Upper lobe of left lung (tissue), 6 donors: Measurements from ENCODE around the gene PPP2R5E. TPM values are rescaled to one million over a fixed set of nuclear protein-coding genes. Genes with fewer than 3 reads are reported as not detected.
A peak's percentile ranks its signal among the peaks of the same experiment; 100 is the strongest.

ENCODE experiments used
- ATAC-seq, 2 donors: fragments of 200-7000 bp; cut with Tn5 transposase; one replicate each; pipeline ENCODE4 v1.9.1; 2022; ENCODE audit warnings: mild to moderate bottlenecking in 2 of 2, moderate library complexity in 2 of 2; ENCODE audit not compliant: low FRiP score in 2 of 2
- DNase-seq, 2 donors: peaks; one replicate each; pipeline ENCODE4 v3.0.0-alpha.2; 2019 to 2020
- H3K27ac ChIP-seq, 4 donors: fragments of 200-600 bp; sonication (generic); one replicate each; pipeline ENCODE4 v1.5.1; 2016 to 2019
- H3K27me3 ChIP-seq, 4 donors: fragments of 200-600 bp; sonication (generic); one replicate each; pipeline ENCODE4 v1.5.1; 2017 to 2019
- H3K36me3 ChIP-seq, 4 donors: fragments of 200-600 bp; sonication (generic); one replicate each; pipeline ENCODE4 v1.5.1; 2016 to 2019
- H3K4me1 ChIP-seq, 4 donors: fragments of 200-600 bp; sonication (generic); one replicate each; pipeline ENCODE4 v1.5.1; 2018 to 2019
- H3K4me3 ChIP-seq, 4 donors: fragments of 200-600 bp; sonication (generic); one replicate each; pipeline ENCODE4 v1.5.1; 2017 to 2019; ENCODE audit warnings: mild to moderate bottlenecking in 2 of 4, moderate library complexity in 1 of 4
- H3K9me3 ChIP-seq, 4 donors: fragments of 200-600 bp; sonication (generic); one replicate each; pipeline ENCODE4 v1.5.1; 2018 to 2019
- EP300 ChIP-seq, 4 donors: sonication (generic); formaldehyde crosslinking; IDR thresholded peaks; one replicate each; pipeline ENCODE4 v1.5.1; 2017; ENCODE audit warnings: antibody characterized with exemption in 4 of 4, control low read depth in 2 of 4
- POLR2A ChIP-seq, 4 donors: fragments of 450-650 bp; IDR thresholded peaks; one replicate each; pipeline ENCODE4 v1.5.1; 2016 to 2017; ENCODE audit warnings: antibody characterized with exemption in 4 of 4, mild to moderate bottlenecking in 2 of 4
- POLR2AphosphoS5 ChIP-seq, 2 donors: sonication (generic); formaldehyde crosslinking; IDR thresholded peaks; one replicate each; pipeline ENCODE4 v1.5.1; 2017; ENCODE audit warnings: antibody characterized with exemption in 2 of 2
- WGBS, 2 donors: methylation state at CpG; one replicate each; pipeline ENCODE4 v1.1.5; 2017 to 2018; 5-methylcytosine and 5-hydroxymethylcytosine counted together
- total RNA-seq, 6 donors: library from RNA; depleted of rRNA in 4 of 6; stranded (reverse); fragments of >200 nt in 4 of 6; gene quantifications; one replicate each; pipeline versions ENCODE4 v1.1.0 to v1.2.1, GENCODE V29; 2016 to 2021
- TF ChIP-seq, protein P1 (sequence below), 6 experiments: fragments of 450-650 bp in 4 of 6; fragments of 200-600 bp in 2 of 6; sonication (generic) in 2 of 6; IDR thresholded peaks; one replicate each; pipeline ENCODE4 v1.5.1; 2016 to 2019; ENCODE audit warnings: antibody characterized with exemption in 6 of 6
- donor health status: DM: no; HTN: no; CAD: no; lungs with moderate emphysema.
- donor health status: DM: no; HTN: yes; CAD: no; lungs with severe emphysema.

The PPP2R5E gene
- total RNA-seq, 6 donors from 2014 or later, result 10.1 to 42.4 (median 34.5) TPM

DNA sequence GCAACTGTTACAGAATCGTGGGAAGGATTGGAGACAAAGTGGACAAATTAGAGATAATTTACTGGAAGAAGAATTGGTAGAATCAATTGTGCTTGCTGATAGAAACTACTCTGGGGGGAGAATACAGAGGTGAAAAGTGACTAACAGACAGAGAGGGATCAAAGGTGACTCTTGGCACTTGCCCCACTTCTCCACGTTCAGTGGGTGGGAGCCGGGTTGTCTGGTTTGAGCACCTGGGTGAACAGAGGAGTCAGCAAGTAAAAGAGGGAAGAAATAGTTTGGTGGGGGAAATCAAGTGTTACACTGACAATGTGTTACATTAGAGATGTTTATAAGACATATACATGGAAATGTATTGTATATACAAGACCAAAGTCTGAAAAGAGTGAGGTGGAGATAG, 69.1 kb downstream of the PPP2R5E start:
- no peaks in the 10 kb centered on the region for H3K36me3 ChIP-seq
- no peaks in the 10 kb centered on the region for H3K27me3 ChIP-seq
- no peaks in the 10 kb centered on the region for H3K9me3 ChIP-seq
- H3K27ac ChIP-seq, result no peak overlapping the region
- ATAC-seq (no peak), DNase-seq (no peak)
- no peak overlapping the region for H3K4me3 ChIP-seq
- 80 to 87% methylated on average over 3 of the region's 3 CpGs for WGBS, 2 donors
- TF ChIP-seq POLR2AphosphoS5 (IDR thresholded peaks at IDR 0.05), result no peak
- TF ChIP-seq, protein P1, sequence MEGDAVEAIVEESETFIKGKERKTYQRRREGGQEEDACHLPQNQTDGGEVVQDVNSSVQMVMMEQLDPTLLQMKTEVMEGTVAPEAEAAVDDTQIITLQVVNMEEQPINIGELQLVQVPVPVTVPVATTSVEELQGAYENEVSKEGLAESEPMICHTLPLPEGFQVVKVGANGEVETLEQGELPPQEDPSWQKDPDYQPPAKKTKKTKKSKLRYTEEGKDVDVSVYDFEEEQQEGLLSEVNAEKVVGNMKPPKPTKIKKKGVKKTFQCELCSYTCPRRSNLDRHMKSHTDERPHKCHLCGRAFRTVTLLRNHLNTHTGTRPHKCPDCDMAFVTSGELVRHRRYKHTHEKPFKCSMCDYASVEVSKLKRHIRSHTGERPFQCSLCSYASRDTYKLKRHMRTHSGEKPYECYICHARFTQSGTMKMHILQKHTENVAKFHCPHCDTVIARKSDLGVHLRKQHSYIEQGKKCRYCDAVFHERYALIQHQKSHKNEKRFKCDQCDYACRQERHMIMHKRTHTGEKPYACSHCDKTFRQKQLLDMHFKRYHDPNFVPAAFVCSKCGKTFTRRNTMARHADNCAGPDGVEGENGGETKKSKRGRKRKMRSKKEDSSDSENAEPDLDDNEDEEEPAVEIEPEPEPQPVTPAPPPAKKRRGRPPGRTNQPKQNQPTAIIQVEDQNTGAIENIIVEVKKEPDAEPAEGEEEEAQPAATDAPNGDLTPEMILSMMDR (IDR thresholded peaks at IDR 0.05), result no peak
- no peak for TF ChIP-seq POLR2A (IDR thresholded peaks at IDR 0.05)
- TF ChIP-seq EP300 (IDR thresholded peaks at IDR 0.05), result no peak
- H3K4me1 ChIP-seq, result peaks cover 44 to 51% (median 46%) of the 10 kb centered on the region in 4 donors

- 64 to 67% methylated on average over 7 of the region's 7 CpGs for WGBS, 2 donors
- Histone ChIP-seq H3K27me3 (no peaks in the 10 kb centered on the region), H3K27ac (no peak overlapping the region), H3K36me3 (no peaks in the 10 kb centered on the region), H3K4me3 (no peak overlapping the region), H3K9me3 (no peaks in the 10 kb centered on the region), H3K4me1 (peaks cover 36 to 47% (median 41%) of the 10 kb centered on the region in 4 donors)
- DNase-seq (no peak), ATAC-seq (peak in 1 of 2 donors; percentile 28)
- TF ChIP-seq, protein P1 (IDR thresholded peaks at IDR 0.05), result no peak
- TF ChIP-seq POLR2A (IDR thresholded peaks at IDR 0.05) (no peak), EP300 (IDR thresholded peaks at IDR 0.05) (no peak), POLR2AphosphoS5 (IDR thresholded peaks at IDR 0.05) (no peak)
These were observed 70.0 kb downstream of the PPP2R5E start for GRCh38 chr14:63472986-63473788.

DNA sequence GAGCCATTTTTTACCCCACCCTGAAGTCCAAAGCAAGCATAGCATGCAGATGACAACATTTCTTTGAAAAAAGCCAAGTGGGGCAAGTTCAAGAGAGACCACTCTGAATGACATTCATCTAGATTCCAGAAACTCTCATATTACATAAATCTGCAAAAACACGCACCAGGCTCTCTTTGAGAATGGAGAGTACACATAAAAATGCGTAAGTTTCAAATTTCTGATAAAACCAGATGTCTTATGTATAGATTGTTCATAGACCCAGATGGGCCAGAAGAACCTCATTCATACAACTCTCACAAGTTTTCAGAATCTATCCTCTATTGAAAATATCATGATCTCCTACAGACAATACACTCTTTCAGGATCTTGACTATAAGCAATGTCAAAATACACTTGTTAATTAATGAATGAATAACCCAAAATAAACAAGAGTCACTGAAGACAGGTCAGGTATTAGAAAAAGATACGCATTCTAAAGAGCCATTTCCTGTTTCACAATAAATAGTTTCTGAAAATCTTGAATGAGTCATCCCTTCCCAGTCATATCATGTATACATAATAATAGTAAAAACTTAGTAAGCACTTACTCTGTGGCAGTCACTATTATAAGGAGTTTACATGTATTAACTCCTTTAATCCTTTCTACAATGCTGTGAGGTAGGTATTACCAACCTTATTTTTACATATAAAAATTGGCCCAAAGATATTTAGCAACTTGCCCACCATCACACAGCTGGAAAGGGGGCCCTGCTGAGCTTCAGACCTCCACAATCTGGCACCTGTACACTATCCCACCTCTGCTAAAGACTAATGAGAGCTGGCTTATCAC, 72.0 kb downstream of the PPP2R5E start:
- TF ChIP-seq, protein P1 (IDR thresholded peaks at IDR 0.05), result no peak
- TF ChIP-seq POLR2AphosphoS5 (IDR thresholded peaks at IDR 0.05) (no peak), EP300 (IDR thresholded peaks at IDR 0.05) (peak in 1 of 4 donors; percentile 68), POLR2A (IDR thresholded peaks at IDR 0.05) (no peak)
- 45% methylated on average over 3 of the region's 3 CpGs for WGBS, 2 donors
- Histone ChIP-seq H3K36me3 (no peaks in the 10 kb centered on the region), H3K27ac (peak overlapping the region in 2 of 4 donors; percentile 35 to 39), H3K4me3 (no peak overlapping the region), H3K27me3 (no peaks in the 10 kb centered on the region), H3K4me1 (peaks cover 28 to 44% (median 30%) of the 10 kb centered on the region in 4 donors), H3K9me3 (no peaks in the 10 kb centered on the region)
- peak; percentile 37 to 69 for ATAC-seq
- no peak for DNase-seq

DNA sequence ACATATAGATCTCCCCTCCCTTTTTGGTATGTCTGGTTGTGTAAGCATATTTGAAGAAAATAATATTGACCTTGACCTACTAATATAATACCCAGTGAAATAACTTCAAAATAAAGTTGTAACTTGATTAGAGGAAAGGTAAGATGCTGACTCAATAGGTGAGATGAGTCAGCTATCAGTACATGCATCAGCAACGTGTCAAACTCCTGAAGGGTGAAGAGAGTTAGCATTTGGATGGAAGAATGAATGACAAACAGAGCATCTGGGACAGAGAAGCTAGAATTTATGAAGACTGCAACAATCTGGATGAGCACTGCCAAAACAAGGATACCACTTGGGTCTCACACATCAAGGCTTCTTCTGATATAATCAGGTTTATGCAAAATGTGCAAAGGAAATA, 74.9 kb downstream of the PPP2R5E start:
- H3K4me1 ChIP-seq, result peaks cover 26 to 41% (median 29%) of the 10 kb centered on the region in 4 donors

More for the DNA sequence above, 74.9 kb downstream of the PPP2R5E start:
- no peak for DNase-seq
- no peak overlapping the region for H3K4me3 ChIP-seq
- ATAC-seq, result no peak
- H3K36me3 ChIP-seq, result no peaks in the 10 kb centered on the region
- 38 to 77% methylated on average over 1 of the region's 1 CpG for WGBS, 2 donors
- H3K27me3 ChIP-seq, result no peaks in the 10 kb centered on the region
- H3K9me3 ChIP-seq, result no peaks in the 10 kb centered on the region
- no peak overlapping the region for H3K27ac ChIP-seq
- no peak for TF ChIP-seq POLR2A (IDR thresholded peaks at IDR 0.05)
- TF ChIP-seq POLR2AphosphoS5 (IDR thresholded peaks at IDR 0.05), result no peak
- TF ChIP-seq, protein P1 (IDR thresholded peaks at IDR 0.05), result no peak
- no peak for TF ChIP-seq EP300 (IDR thresholded peaks at IDR 0.05)
